Loucy (cell line): ENCODE measurements around the gene ISCA1.

ENCODE experiments used
- H2AFZ ChIP-seq: fragments of 200-600 bp; sonication (generic); 2 replicates; pipeline ENCODE4 v1.6.0; 2016; ENCODE audit warnings: antibody characterized with exemption, mild to moderate bottlenecking, low read length, moderate library complexity
- H3F3A ChIP-seq: fragments of 200-600 bp; 2 replicates; pipeline ENCODE4 v1.6.0; 2016; ENCODE audit warnings: antibody characterized with exemption, low read depth, mild to moderate bottlenecking
- H3K27me3 ChIP-seq: fragments of 200-600 bp; sonication (generic); 2 replicates; pipeline ENCODE4 v1.6.1; 2014; ENCODE audit warnings: low read length, mild to moderate bottlenecking; ENCODE audit not compliant: insufficient read depth, poor library complexity, severe bottlenecking
- H3K36me3 ChIP-seq: fragments of 200-600 bp; sonication (generic); 2 replicates; pipeline ENCODE4 v1.6.1; 2016; ENCODE audit warnings: low read length; ENCODE audit not compliant: insufficient read depth
- H3K4me1 ChIP-seq: fragments of 200-600 bp; sonication (generic); 2 replicates; pipeline ENCODE4 v1.5.1; 2014; ENCODE audit warnings: low read length, mild to moderate bottlenecking; ENCODE audit not compliant: insufficient read depth, poor library complexity, severe bottlenecking
- H3K4me2 ChIP-seq: fragments of 200-600 bp; sonication (generic); 2 replicates; pipeline ENCODE4 v1.6.0; 2014; ENCODE audit warnings: antibody characterized with exemption, low read length, low read depth, mild to moderate bottlenecking; ENCODE audit not compliant: poor library complexity, severe bottlenecking
- H3K4me3 ChIP-seq: fragments of 200-600 bp; sonication (generic); 2 replicates; pipeline ENCODE4 v1.5.1; 2014; ENCODE audit warnings: low read length, mild to moderate bottlenecking, mixed read lengths; ENCODE audit not compliant: poor library complexity, severe bottlenecking
- H3K79me2 ChIP-seq: fragments of 200-600 bp; sonication (generic); 2 replicates; pipeline ENCODE4 v1.6.1; 2014; ENCODE audit warnings: low read length; ENCODE audit not compliant: insufficient read depth
- H3K9ac ChIP-seq: fragments of 200-600 bp; sonication (generic); 2 replicates; pipeline ENCODE4 v1.6.0; 2014; ENCODE audit warnings: mild to moderate bottlenecking, low read depth, low read length, moderate library complexity; ENCODE audit not compliant: poor library complexity, severe bottlenecking
- H3K9me2 ChIP-seq: fragments of 200-600 bp; sonication (generic); replicated peaks from 2 replicates; pipeline ENCODE4 v1.6.1; 2016; ENCODE audit warnings: low read depth, low read length, mixed read lengths
- H3K9me3 ChIP-seq: fragments of 200-600 bp; sonication (generic); 2 replicates; pipeline ENCODE4 v1.6.1; 2014; ENCODE audit warnings: mild to moderate bottlenecking, antibody characterized with exemption, low read length, low read depth; ENCODE audit not compliant: insufficient read depth
- H4K20me1 ChIP-seq: fragments of 200-600 bp; sonication (generic); 2 replicates; pipeline ENCODE4 v1.6.0; 2014; ENCODE audit warnings: antibody characterized with exemption, low read length, mild to moderate bottlenecking; ENCODE audit not compliant: insufficient read depth, poor library complexity, severe bottlenecking
- EZH2phosphoT487 ChIP-seq: fragments of 200-600 bp; IDR thresholded peaks from 2 replicates; pipeline ENCODE4 v1.6.1; 2018; ENCODE audit warnings: antibody characterized with exemption, mild to moderate bottlenecking, moderate library complexity, borderline replicate concordance
- TF ChIP-seq, protein P1 (sequence below): fragments of 200-600 bp; sonication (generic); conservative IDR thresholded peaks from 2 replicates; pipeline ENCODE4 v1.5.1; 2014; ENCODE audit warnings: mild to moderate bottlenecking, antibody characterized with exemption, low read length

ISCA1 gene

GRCh38 chr9:86324308-86324707 lies 42.0 kb upstream of the ISCA1 start:
- Histone ChIP-seq H3K9ac (no peak overlapping the region), H3K4me1 (no peaks in the 10 kb centered on the region), H3K9me2 (no peaks in the 10 kb centered on the region), H3F3A (no peaks in the 10 kb centered on the region), H2AFZ (no peak overlapping the region), H3K9me3 (no peaks in the 10 kb centered on the region), H3K27me3 (no peaks in the 10 kb centered on the region), H4K20me1 (no peaks in the 10 kb centered on the region), H3K4me2 (no peak overlapping the region), H3K4me3 (no peak overlapping the region), H3K36me3 (peaks cover 77% of the 10 kb centered on the region), H3K79me2 (no peaks in the 10 kb centered on the region)
- no peak for TF ChIP-seq EZH2phosphoT487
- TF ChIP-seq, protein P1, sequence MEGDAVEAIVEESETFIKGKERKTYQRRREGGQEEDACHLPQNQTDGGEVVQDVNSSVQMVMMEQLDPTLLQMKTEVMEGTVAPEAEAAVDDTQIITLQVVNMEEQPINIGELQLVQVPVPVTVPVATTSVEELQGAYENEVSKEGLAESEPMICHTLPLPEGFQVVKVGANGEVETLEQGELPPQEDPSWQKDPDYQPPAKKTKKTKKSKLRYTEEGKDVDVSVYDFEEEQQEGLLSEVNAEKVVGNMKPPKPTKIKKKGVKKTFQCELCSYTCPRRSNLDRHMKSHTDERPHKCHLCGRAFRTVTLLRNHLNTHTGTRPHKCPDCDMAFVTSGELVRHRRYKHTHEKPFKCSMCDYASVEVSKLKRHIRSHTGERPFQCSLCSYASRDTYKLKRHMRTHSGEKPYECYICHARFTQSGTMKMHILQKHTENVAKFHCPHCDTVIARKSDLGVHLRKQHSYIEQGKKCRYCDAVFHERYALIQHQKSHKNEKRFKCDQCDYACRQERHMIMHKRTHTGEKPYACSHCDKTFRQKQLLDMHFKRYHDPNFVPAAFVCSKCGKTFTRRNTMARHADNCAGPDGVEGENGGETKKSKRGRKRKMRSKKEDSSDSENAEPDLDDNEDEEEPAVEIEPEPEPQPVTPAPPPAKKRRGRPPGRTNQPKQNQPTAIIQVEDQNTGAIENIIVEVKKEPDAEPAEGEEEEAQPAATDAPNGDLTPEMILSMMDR = no peak

DNA sequence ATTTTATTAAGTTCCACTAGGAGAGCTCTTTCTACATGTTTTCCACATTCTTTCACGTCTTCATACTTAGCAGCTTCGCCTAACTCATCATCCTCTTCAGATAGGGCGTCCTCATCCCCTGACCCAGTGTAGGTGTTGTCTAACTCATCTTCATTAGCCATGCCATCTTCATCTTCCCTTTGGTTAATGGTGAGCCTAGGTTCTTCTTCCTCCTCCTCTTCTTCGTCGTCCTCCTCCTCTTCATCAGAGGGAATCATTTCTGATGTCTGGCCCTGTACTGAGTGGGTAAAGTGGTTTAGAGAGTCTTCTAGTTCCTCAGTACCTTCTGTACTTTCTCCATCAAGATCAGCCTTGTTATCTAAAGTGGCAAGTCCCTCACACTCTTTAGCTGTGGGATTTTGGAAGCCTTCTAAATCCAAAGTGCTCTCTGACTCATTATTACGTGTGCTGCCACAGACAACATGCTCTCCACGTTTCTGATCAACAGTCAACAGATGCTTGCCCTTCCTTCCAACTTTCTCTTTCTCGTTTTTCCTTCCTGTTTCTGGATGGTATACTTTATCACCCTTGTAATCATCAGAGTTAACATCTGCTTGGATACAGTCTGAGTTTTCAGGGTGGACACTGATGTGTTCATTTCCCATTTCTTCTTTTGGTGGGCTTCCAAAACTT lies 40.8 kb upstream of the ISCA1 start:
- H4K20me1 ChIP-seq = no peaks in the 10 kb centered on the region
- no peak overlapping the region for H3K4me2 ChIP-seq
- H3K4me3 ChIP-seq = no peak overlapping the region
- no peaks in the 10 kb centered on the region for H3K27me3 ChIP-seq
- no peak overlapping the region for H2AFZ ChIP-seq
- peaks cover 89% of the 10 kb centered on the region for H3K36me3 ChIP-seq
- no peaks in the 10 kb centered on the region for H3K4me1 ChIP-seq
- no peaks in the 10 kb centered on the region for H3F3A ChIP-seq
- H3K9ac ChIP-seq = no peak overlapping the region
- TF ChIP-seq, protein P1 = no peak
- no peak for TF ChIP-seq EZH2phosphoT487
- H3K79me2 ChIP-seq = no peaks in the 10 kb centered on the region
- H3K9me2 ChIP-seq = no peaks in the 10 kb centered on the region
- H3K9me3 ChIP-seq = no peaks in the 10 kb centered on the region

DNA sequence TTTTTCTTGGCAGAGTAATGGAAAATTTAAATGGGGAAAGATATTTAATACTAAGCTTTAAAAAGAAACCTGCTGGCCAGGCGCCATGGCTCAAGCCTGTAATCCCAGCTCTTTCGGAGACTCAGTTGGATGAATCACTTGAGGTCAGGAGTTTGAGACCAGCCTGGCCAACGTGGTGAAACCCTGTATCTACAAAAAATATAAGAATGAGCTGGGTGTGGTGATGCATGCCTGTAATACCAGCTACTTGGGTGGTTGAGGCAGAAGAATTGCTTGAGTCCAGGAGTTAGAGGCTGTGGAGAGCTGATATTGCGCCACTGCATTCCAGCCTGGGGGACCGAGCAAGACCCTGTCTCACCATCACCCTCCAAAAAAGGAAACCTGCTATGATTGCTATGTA lies 39.0 kb upstream of the ISCA1 start:
- H4K20me1 ChIP-seq = no peaks in the 10 kb centered on the region
- H3K4me1 ChIP-seq = no peaks in the 10 kb centered on the region
- TF ChIP-seq, protein P1 = no peak
- TF ChIP-seq EZH2phosphoT487 = no peak
- H3K4me3 ChIP-seq = no peak overlapping the region
- no peak overlapping the region for H3K9ac ChIP-seq
- peaks cover 79% of the 10 kb centered on the region for H3K36me3 ChIP-seq
- no peaks in the 10 kb centered on the region for H3K27me3 ChIP-seq
- no peaks in the 10 kb centered on the region for H3K9me2 ChIP-seq
- no peaks in the 10 kb centered on the region for H3F3A ChIP-seq
- H3K79me2 ChIP-seq = no peaks in the 10 kb centered on the region
- no peak overlapping the region for H2AFZ ChIP-seq
- H3K9me3 ChIP-seq = no peaks in the 10 kb centered on the region
- H3K4me2 ChIP-seq = no peak overlapping the region
